C4-2B (cell line): ENCODE data around the gene NAA25.

Experiments used
- ZFX ChIP-seq: fragments of 450-650 bp; IDR thresholded peaks from 2 replicates; pipeline ENCODE4 v1.6.1; 2017
- TF ChIP-seq, protein P1 (sequence below): fragments of 450-650 bp; conservative IDR thresholded peaks from 2 replicates; pipeline ENCODE4 v1.5.1; 2017; ENCODE audit warnings: mild to moderate bottlenecking

- TF ChIP-seq, protein P1, sequence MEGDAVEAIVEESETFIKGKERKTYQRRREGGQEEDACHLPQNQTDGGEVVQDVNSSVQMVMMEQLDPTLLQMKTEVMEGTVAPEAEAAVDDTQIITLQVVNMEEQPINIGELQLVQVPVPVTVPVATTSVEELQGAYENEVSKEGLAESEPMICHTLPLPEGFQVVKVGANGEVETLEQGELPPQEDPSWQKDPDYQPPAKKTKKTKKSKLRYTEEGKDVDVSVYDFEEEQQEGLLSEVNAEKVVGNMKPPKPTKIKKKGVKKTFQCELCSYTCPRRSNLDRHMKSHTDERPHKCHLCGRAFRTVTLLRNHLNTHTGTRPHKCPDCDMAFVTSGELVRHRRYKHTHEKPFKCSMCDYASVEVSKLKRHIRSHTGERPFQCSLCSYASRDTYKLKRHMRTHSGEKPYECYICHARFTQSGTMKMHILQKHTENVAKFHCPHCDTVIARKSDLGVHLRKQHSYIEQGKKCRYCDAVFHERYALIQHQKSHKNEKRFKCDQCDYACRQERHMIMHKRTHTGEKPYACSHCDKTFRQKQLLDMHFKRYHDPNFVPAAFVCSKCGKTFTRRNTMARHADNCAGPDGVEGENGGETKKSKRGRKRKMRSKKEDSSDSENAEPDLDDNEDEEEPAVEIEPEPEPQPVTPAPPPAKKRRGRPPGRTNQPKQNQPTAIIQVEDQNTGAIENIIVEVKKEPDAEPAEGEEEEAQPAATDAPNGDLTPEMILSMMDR: no peak
- TF ChIP-seq ZFX: no peak
Measured at GRCh38 chr12:112130441-112130998, 21.9 kb upstream of the NAA25 start.
